Activated T-helper 1 cell treated with anti-CD3 and anti-CD28 coated beads, Interleukin-12 subunit alpha, Interleukin-12 subunit beta, Interleukin-2, Interleukin-4 antibody, amounts not matched to agents 30 ng/mL and 10 ng/mL and 1 ng/mL, durations not matched to agents 14 hours and 24 hours and 36 hours (primary cell): ENCODE data around the gene INHBE. TPM values are rescaled to one million over a fixed set of nuclear protein-coding genes. Genes with fewer than 3 reads are reported as not detected.
A peak's percentile ranks its signal among the peaks of the same experiment; 100 is the strongest.
"Not testable (repeated sequence)": the region's sequence is repeated elsewhere in the genome, so short reads cannot be mapped to it uniquely, and the experiment has no call there.

ENCODE experiments used
- DNase-seq: peaks from one replicate; pipeline ENCODE4 v3.0.0; 2021; ENCODE audit warnings: low spot score
- H3K27ac Mint-ChIP-seq: one replicate; pipeline ENCODE4 v1.8.0; 2021; ENCODE audit warnings: mild to moderate bottlenecking, mixed read lengths
- H3K27me3 Mint-ChIP-seq: one replicate; pipeline ENCODE4 v1.8.0; 2022; ENCODE audit warnings: mild to moderate bottlenecking, moderate library complexity, mixed read lengths; ENCODE audit not compliant: insufficient read depth
- H3K36me3 Mint-ChIP-seq: one replicate; pipeline ENCODE4 v1.8.0; 2021; ENCODE audit warnings: low read depth, mixed read lengths
- H3K4me1 Mint-ChIP-seq: one replicate; pipeline ENCODE4 v1.8.0; 2021; ENCODE audit warnings: low read depth, mixed read lengths
- H3K4me3 Mint-ChIP-seq: one replicate; pipeline ENCODE4 v1.8.0; 2021; ENCODE audit warnings: mild to moderate bottlenecking, moderate library complexity, mixed read lengths
- H3K9me3 Mint-ChIP-seq: one replicate; pipeline ENCODE4 v1.8.0; 2021; ENCODE audit warnings: mixed read lengths
- intact Hi-C: fragments of 100-400 bp; cut with micrococcal nuclease; formaldehyde crosslinking; loops from one replicate; pipeline ENCODE4 v1.15.1; 2024
- total RNA-seq: library from RNA; stranded (reverse); gene quantifications from 2 replicates; pipeline ENCODE4 v1.2.3, GENCODE V29; 2022

Gene INHBE, protein sequence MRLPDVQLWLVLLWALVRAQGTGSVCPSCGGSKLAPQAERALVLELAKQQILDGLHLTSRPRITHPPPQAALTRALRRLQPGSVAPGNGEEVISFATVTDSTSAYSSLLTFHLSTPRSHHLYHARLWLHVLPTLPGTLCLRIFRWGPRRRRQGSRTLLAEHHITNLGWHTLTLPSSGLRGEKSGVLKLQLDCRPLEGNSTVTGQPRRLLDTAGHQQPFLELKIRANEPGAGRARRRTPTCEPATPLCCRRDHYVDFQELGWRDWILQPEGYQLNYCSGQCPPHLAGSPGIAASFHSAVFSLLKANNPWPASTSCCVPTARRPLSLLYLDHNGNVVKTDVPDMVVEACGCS
- 0.22 and 0.41 TPM in 2 replicates for total RNA-seq

- Mint-ChIP-seq H3K4me1 (peaks cover 27% of the 10 kb centered on the region), H3K4me3 (peak within 1 kb of the TSS; percentile 73), H3K36me3 (no peaks in the 10 kb centered on the region), H3K27ac (peak within 1 kb of the TSS; percentile 34), H3K9me3 (no peaks in the 10 kb centered on the region), H3K27me3 (peaks cover 4% of the 10 kb centered on the region)
- DNase-seq: no peak
- intact Hi-C loops: no loop called here
Observed at GRCh38 chr12:57454566-57455373, at the start of gene INHBE. INHBE (plus strand) TSS chr12:57455307; CDS start chr12:57455537, 230 bp downstream.

DNA sequence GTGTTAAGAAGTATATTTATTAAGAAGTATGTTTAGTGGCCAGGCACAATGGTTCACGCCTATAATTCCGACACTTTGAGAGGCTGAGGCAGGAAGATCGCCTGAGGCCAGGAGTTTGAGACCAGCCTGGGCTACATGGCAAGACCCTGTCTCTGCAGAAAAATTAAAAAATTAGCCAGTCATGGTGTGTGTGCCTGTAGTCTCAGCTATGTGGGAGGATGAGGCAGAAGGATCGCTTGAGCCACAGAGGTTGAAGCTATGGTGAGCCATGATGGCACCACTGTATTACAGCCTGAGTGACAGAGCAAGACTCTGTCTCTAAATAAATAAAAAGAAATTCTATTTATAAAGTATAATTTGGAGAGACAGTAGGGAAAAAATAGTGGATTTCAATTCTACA is 44.6 kb upstream of the INHBE start:
- DNase-seq: no peak
- Mint-ChIP-seq H3K27ac (no peak overlapping the region), H3K4me1 (no peaks in the 10 kb centered on the region), H3K27me3 (no peaks in the 10 kb centered on the region), H3K9me3 (no peaks in the 10 kb centered on the region), H3K36me3 (peaks cover 5% of the 10 kb centered on the region), H3K4me3 (no peak overlapping the region)
- intact Hi-C loops: no loop called here

DNA sequence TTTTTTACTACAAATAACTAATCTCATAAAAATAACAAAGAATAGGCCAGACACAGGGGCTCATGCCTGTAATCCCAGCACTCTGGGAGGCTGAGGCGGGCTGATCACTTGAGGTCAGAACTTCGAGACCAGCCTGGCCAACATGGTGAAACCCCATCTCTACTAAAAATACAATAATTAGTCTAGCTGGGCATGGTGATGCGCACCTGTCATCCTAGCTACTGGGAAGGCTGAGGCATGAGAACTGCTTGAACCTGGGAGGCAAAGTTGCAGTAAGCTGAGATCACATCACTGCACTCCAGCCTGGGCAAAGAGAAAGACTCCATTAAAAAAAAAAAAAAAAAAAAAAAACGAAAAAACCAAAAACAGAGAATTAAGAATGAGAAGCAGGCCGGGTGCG is 40.9 kb upstream of the INHBE start:
- H3K36me3 Mint-ChIP-seq, H3K9me3 Mint-ChIP-seq, H3K4me3 Mint-ChIP-seq, intact Hi-C loops, DNase-seq, H3K27me3 Mint-ChIP-seq, H3K27ac Mint-ChIP-seq, H3K4me1 Mint-ChIP-seq: not testable (repeated sequence)

DNA sequence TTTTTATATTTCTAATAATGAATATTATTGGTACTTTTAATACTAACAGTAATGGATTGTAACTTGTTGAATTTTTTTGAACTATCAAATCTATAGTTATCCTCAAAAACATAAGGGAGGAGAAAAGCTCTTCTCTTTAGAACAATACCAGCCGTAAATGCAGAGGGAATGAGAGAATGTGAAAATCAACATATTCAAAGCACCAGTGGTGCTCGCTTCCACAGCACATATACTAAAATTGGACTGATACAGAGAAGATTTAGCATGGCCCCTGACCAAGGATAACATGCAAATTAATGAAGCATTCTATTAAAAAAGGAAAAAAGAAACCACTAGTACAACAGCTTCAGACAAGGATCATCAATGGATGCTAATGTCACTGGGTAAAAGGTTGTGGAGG is 40.0 kb upstream of the INHBE start:
- H3K9me3 Mint-ChIP-seq: no peaks in the 10 kb centered on the region

GRCh38 chr12:57416039-57416996 is 38.8 kb upstream of the INHBE start:
- H3K27ac Mint-ChIP-seq: no peak overlapping the region
- no peak overlapping the region for H3K4me3 Mint-ChIP-seq
- no peaks in the 10 kb centered on the region for H3K27me3 Mint-ChIP-seq
- no peak for DNase-seq
- peaks cover 4% of the 10 kb centered on the region for H3K4me1 Mint-ChIP-seq
- no peaks in the 10 kb centered on the region for H3K9me3 Mint-ChIP-seq
- intact Hi-C loops: no loop called here
- peaks cover 13% of the 10 kb centered on the region for H3K36me3 Mint-ChIP-seq

More for the DNA sequence above, 40.0 kb upstream of the INHBE start:
- Mint-ChIP-seq H3K36me3 (peaks cover 8% of the 10 kb centered on the region), H3K4me3 (no peak overlapping the region), H3K4me1 (no peaks in the 10 kb centered on the region), H3K27me3 (no peaks in the 10 kb centered on the region), H3K27ac (no peak overlapping the region)
- intact Hi-C loops: no loop called here
- DNase-seq: no peak

- Mint-ChIP-seq H3K27me3 (no peaks in the 10 kb centered on the region), H3K4me1 (peaks cover 4% of the 10 kb centered on the region), H3K4me3 (no peak overlapping the region), H3K36me3 (peaks cover 20% of the 10 kb centered on the region), H3K9me3 (no peaks in the 10 kb centered on the region), H3K27ac (no peak overlapping the region)
- no peak for DNase-seq
- intact Hi-C loops: no loop called here
Observed at GRCh38 chr12:57418255-57418654, 36.9 kb upstream of the INHBE start.

GRCh38 chr12:57419495-57419894 is 35.6 kb upstream of the INHBE start:
- Mint-ChIP-seq H3K27ac (no peak overlapping the region), H3K4me1 (peaks cover 4% of the 10 kb centered on the region), H3K9me3 (no peaks in the 10 kb centered on the region), H3K4me3 (no peak overlapping the region), H3K36me3 (peaks cover 22% of the 10 kb centered on the region), H3K27me3 (no peaks in the 10 kb centered on the region)
- intact Hi-C loops: no loop called here
- DNase-seq: no peak

- Mint-ChIP-seq H3K4me3 (no peak overlapping the region), H3K4me1 (peaks cover 4% of the 10 kb centered on the region), H3K27ac (no peak overlapping the region), H3K36me3 (peaks cover 24% of the 10 kb centered on the region), H3K27me3 (no peaks in the 10 kb centered on the region), H3K9me3 (no peaks in the 10 kb centered on the region)
- no peak for DNase-seq
- intact Hi-C loops: no loop called here
Observed at GRCh38 chr12:57420482-57420881, 34.6 kb upstream of the INHBE start.

GRCh38 chr12:57426948-57427347 is 28.2 kb upstream of the INHBE start:
- H3K27ac Mint-ChIP-seq, H3K4me3 Mint-ChIP-seq, intact Hi-C loops, H3K27me3 Mint-ChIP-seq, DNase-seq, H3K9me3 Mint-ChIP-seq: not testable (repeated sequence)
- peaks cover 19% of the 10 kb centered on the region for H3K36me3 Mint-ChIP-seq
- peaks cover 29% of the 10 kb centered on the region for H3K4me1 Mint-ChIP-seq

DNA sequence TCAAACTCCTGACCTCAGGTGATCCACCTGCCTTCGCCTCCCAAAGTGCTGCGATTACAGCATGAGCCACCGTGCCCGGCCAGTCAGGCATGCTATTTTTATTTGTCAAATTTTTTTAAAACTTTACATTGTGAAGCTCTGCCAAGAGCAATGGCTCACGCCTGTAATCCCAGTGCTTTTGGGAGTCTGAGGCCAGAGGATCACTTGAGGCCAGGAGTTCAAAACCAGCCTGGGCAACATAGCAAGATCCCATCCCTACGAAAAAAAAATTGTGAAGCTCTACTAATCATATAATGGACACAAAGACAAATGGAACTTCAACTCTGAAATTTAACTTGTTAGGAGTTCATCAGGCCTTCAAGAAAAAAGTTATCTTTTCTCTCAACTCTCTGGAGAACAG is 26.1 kb upstream of the INHBE start:
- intact Hi-C loops: no loop called here

DNA sequence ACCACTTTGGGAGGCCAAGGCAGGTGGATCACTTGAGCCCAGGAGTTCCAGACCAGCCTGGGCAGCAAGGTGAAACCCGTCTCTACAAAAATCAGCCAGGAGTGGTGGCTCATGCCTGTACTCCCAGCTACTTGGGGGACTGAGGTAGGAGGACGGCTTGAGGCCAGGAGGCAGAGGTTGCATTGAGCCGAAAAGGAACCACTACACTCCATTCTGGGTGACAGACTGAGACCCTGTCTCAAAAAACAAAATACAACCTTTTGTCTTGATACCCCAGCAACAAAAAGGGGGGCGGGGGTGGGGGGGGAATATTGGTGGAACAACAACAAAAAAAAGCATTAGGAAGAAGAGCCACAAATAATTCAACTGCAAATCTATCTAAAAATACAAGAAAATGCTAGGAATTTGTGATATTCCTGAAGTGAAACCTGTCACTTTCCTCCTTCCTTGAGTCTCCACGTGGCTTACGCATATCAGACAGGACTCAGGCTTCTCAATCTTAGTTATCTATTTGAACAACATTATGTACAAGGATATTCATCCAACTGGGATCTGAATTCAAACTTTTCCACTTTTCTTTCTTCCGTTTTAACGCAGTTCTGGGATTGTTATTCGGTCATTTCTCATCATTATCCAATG is 25.5 kb upstream of the INHBE start:
- Mint-ChIP-seq H3K4me3 (peak overlapping the region; percentile 98), H3K27ac (peak overlapping the region; percentile 99), H3K27me3 (no peaks in the 10 kb centered on the region), H3K4me1 (peaks cover 29% of the 10 kb centered on the region), H3K36me3 (peaks cover 8% of the 10 kb centered on the region), H3K9me3 (no peaks in the 10 kb centered on the region)
- intact Hi-C loops: loop anchor here (2.0 kb wide), 1 partner anchor 59 kb away; the partner anchor contains the start of gene MARS1
- no peak for DNase-seq

More for the DNA sequence above, 26.1 kb upstream of the INHBE start:
- Mint-ChIP-seq H3K36me3 (peaks cover 11% of the 10 kb centered on the region), H3K4me3 (peak overlapping the region; percentile 82), H3K4me1 (peaks cover 29% of the 10 kb centered on the region), H3K27ac (peak overlapping the region; percentile 80), H3K27me3 (no peaks in the 10 kb centered on the region), H3K9me3 (no peaks in the 10 kb centered on the region)
- no peak for DNase-seq
